C4-2B (cell line): ENCODE measurements around the gene RASL10B.

Experiments used
- CTCF ChIP-seq: fragments of 450-650 bp; conservative IDR thresholded peaks from 2 replicates; pipeline ENCODE4 v1.5.1; 2017; ENCODE audit warnings: mild to moderate bottlenecking
- ZFX ChIP-seq: fragments of 450-650 bp; IDR thresholded peaks from 2 replicates; pipeline ENCODE4 v1.6.1; 2017

- TF ChIP-seq CTCF (no peak), ZFX (no peak)
These were observed 19.3 kb downstream of the RASL10B start for GRCh38 chr17:35750526-35751395.
